GM12865 (cell line): Measurements from ENCODE around the gene ADAMTSL1.
A peak's percentile ranks its signal among the peaks of the same experiment; 100 is the strongest.

Source experiments
- DNase-seq: peaks from one replicate; pipeline ENCODE4 v3.0.0; 2010; ENCODE audit warnings: low read depth
- H3K4me3 ChIP-seq: 2 replicates; pipeline ENCODE4 v1.5.1; 2011; ENCODE audit warnings: mild to moderate bottlenecking, low read depth, low read length, control low read depth
- CTCF ChIP-seq: IDR thresholded peaks from 2 replicates; pipeline ENCODE4 v1.5.1; 2011; ENCODE audit warnings: low read length, control low read depth, low read depth, inconsistent platforms; ENCODE audit not compliant: insufficient read depth; ENCODE audit errors: missing control alignments

ADAMTSL1 gene

GRCh38 chr9:18766989-18767550 is 293.1 kb downstream of the ADAMTSL1 start:
- TF ChIP-seq CTCF = no peak
- no peak for DNase-seq
- no peak overlapping the region for H3K4me3 ChIP-seq

GRCh38 chr9:18768951-18769622 is 295.1 kb downstream of the ADAMTSL1 start:
- peak; percentile 83 for DNase-seq
- TF ChIP-seq CTCF = no peak
- H3K4me3 ChIP-seq = peak overlapping the region; percentile 38

DNA sequence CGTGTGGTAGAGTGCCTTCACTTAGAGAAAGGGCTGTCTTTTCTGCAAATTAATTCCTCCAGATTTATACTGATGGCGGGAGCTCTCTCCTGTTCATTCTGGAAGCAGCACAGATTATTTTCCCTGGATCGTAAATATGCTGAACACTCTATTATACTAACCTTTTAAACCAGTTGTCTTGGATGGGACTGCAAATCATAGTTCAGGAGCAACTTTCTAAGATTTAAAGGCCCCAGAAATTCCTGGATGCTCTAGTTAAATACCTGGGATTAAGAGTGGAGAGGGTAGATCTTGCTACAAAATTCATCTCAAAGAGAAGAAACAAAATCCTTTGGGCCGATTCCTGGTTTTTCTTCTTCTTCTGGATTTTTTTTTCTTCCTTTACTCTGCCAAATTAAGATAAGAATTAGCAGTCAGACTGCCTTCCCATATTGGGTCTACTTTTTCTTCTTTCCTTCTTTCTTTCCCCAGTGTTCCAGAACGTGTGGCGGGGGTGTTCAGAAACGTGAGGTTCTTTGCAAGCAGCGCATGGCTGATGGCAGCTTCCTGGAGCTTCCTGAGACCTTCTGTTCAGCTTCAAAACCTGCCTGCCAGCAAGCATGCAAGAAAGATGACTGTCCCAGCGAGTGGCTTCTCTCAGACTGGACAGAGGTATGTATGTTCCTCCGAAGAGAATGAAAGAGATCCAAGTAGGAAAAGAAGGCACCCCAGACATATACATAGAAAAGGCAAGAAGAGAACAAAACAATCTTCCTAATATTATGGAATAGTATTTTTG is 296.4 kb downstream of the ADAMTSL1 start:
- H3K4me3 ChIP-seq = no peak overlapping the region
- TF ChIP-seq CTCF = no peak
- DNase-seq = no peak

DNA sequence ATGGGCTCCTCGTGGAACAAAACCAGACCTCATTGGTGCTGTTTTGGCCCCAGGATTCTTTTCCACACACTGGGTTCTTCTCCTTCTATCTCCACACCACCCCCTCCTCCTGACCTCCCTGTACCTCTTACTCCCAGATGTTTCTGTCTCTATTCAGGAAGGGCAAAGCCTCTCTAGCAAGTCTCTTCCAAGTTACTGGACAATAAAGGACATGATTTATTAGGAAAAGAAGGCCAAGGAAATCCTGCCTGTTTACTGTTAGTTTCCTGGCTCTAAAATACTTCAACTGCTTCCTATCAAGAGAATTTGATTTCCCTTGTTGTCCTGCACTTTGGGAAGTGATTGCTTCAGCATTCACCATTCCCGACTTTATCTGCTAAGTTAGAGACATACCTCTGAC is 297.1 kb downstream of the ADAMTSL1 start:
- no peak overlapping the region for H3K4me3 ChIP-seq
- TF ChIP-seq CTCF = no peak
- no peak for DNase-seq

DNA sequence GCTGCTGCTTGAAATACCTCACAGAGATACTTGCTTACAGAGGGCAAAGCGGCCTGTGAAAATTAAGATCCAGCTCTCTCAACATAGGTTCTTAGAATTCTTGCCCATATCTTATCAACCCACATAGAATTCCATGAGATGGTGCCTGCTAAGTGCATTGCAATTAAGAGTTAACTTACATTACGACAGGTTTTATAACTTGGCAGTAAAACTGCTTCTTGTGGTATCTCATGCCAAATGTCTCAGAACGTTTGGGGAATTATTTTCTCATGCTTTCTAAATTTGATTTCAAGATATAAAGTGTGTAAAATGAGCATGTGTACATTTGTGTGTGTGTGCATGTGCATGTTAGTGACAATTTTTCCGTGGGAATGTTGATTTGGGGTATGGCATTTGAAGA is 297.8 kb downstream of the ADAMTSL1 start:
- no peak overlapping the region for H3K4me3 ChIP-seq
- no peak for DNase-seq
- no peak for TF ChIP-seq CTCF

DNA sequence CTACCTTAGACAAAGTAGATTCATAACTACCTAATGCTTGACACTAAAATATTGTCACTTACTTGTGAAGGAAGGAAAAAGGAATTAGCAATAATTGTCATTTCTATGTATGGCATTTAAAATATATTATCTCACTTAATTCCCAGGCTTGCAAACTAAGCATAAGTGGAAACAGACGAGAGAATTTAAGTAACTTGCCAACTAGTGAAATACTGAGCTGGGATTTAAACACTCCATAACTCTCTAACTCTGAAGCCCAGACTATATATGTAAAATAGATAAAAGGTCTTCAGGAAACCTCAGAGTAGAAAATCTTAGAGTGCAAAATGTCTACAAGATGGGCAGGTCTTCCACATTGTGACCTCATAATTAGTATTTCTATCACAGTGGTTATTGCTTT is 301.3 kb downstream of the ADAMTSL1 start:
- H3K4me3 ChIP-seq = no peak overlapping the region
- TF ChIP-seq CTCF = no peak
- no peak for DNase-seq
